Lower lobe of right lung (tissue), 2 donors: ENCODE measurements around the gene PATJ. TPM values are rescaled to one million over a fixed set of nuclear protein-coding genes. Genes with fewer than 3 reads are reported as not detected.
"Not testable (repeated sequence)": the region's sequence is repeated elsewhere in the genome, so short reads cannot be mapped to it uniquely, and the experiment has no call there.

Experiments used
- ATAC-seq, 2 donors: fragments of 200-7000 bp; cut with Tn5 transposase; one replicate each; pipeline ENCODE4 v1.9.1; 2020 to 2022; ENCODE audit warnings: mild to moderate bottlenecking in 2 of 2, moderate library complexity in 2 of 2
- DNase-seq: peaks from one replicate; pipeline ENCODE4 v3.0.0-alpha.2; 2020
- H3K27ac ChIP-seq: fragments of 200-600 bp; one replicate; pipeline ENCODE4 v1.8.0; 2022
- H3K27me3 ChIP-seq: fragments of 200-600 bp; one replicate; pipeline ENCODE4 v1.8.0; 2022; ENCODE audit warnings: low read depth
- H3K36me3 ChIP-seq: fragments of 200-600 bp; one replicate; pipeline ENCODE4 v1.8.0; 2022; ENCODE audit warnings: mild to moderate bottlenecking
- H3K4me1 ChIP-seq: fragments of 200-600 bp; one replicate; pipeline ENCODE4 v1.8.0; 2022
- H3K4me3 ChIP-seq: fragments of 200-600 bp; one replicate; pipeline ENCODE4 v1.8.0; 2022; ENCODE audit warnings: mild to moderate bottlenecking
- H3K9me3 ChIP-seq: fragments of 200-600 bp; one replicate; pipeline ENCODE4 v1.8.0; 2022
- CTCF ChIP-seq: fragments of 200-600 bp; IDR thresholded peaks from one replicate; pipeline ENCODE4 v1.8.0; 2022; ENCODE audit warnings: antibody characterized with exemption, mild to moderate bottlenecking
- intact Hi-C: fragments of 100-400 bp; cut with DNase I; formaldehyde crosslinking; loops from one replicate; pipeline ENCODE4 v1.11.0; 2022
- total RNA-seq: library from RNA; stranded (reverse); fragmentation: NEBNext Ultra II Directional; extraction: Animal tissue kit (Norgen Biotek cat#: 25700); gene quantifications from one replicate; pipeline ENCODE4 v1.2.1, GENCODE V29; 2021
- donor health status: DM: no; HTN: yes; CAD: no; lungs with severe emphysema.

PATJ gene
- total RNA-seq, 1 donor from 2014 or later, result 63.9 TPM

GRCh38 chr1:62177621-62178020, 435.3 kb downstream of the PATJ start:
- ATAC-seq, result no peak
- Histone ChIP-seq H3K36me3 (no peaks in the 10 kb centered on the region), H3K4me3 (no peak overlapping the region), H3K9me3 (no peaks in the 10 kb centered on the region), H3K27ac (no peak overlapping the region), H3K27me3 (no peaks in the 10 kb centered on the region), H3K4me1 (no peaks in the 10 kb centered on the region)
- DNase-seq, result no peak
- intact Hi-C loops, result no loop called here
- TF ChIP-seq CTCF, result no peak

GRCh38 chr1:62178372-62178771, 436.1 kb downstream of the PATJ start:
- no peaks in the 10 kb centered on the region for H3K4me1 ChIP-seq
- H3K9me3 ChIP-seq, result no peaks in the 10 kb centered on the region
- H3K36me3 ChIP-seq, result no peaks in the 10 kb centered on the region
- DNase-seq (no peak), ATAC-seq (no peak)
- no peak overlapping the region for H3K27ac ChIP-seq
- intact Hi-C loops, result no loop called here
- no peak for TF ChIP-seq CTCF
- no peaks in the 10 kb centered on the region for H3K27me3 ChIP-seq
- no peak overlapping the region for H3K4me3 ChIP-seq

DNA sequence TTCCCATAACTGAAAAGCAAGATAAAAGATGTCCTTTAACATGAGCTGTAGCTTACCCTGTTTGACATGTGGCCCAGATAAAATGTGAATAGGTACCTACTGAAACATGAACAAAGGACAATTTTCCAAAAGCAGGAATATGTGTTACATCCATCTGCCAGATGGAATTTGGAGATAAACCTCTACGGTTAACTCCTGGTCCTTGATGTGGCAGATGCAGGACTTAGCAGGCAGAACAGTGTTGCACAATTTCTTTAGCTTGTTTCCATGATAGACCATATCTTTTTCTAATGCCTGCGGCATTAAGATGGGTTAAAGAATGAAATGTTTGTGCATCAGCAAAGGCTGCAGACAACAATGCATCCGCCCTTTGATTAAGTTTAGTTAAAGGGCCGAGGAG, 437.8 kb downstream of the PATJ start:
- intact Hi-C loops, DNase-seq, H3K36me3 ChIP-seq, H3K27me3 ChIP-seq, H3K4me1 ChIP-seq, H3K4me3 ChIP-seq, H3K27ac ChIP-seq, H3K9me3 ChIP-seq, ATAC-seq: not testable (repeated sequence)

DNA sequence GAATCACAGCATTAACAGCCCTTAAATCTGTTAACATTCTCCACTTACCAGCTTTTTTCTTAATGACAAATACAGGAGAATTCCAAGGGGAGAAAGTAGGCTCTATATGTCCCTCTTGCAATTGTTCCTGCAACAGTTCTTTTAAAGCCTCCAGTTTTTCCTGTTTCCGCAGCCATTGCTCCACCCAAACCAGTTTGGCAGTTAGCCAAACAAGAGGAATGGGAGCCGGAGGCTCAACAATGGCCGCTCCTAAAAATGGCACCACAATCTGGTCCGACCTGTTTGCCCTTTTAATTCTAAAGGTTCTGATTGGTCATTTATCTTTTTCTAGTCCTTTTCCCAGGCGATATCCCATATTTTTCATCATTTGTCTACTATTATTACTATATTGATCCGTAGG, 438.4 kb downstream of the PATJ start:
- ATAC-seq, result no peak

GRCh38 chr1:62181532-62181931, 439.3 kb downstream of the PATJ start:
- Histone ChIP-seq H3K4me3 (no peak overlapping the region), H3K27ac (no peak overlapping the region), H3K4me1 (no peaks in the 10 kb centered on the region), H3K27me3 (no peaks in the 10 kb centered on the region), H3K9me3 (no peaks in the 10 kb centered on the region), H3K36me3 (no peaks in the 10 kb centered on the region)
- intact Hi-C loops, result no loop called here
- DNase-seq, result no peak
- no peak for ATAC-seq
- TF ChIP-seq CTCF, result no peak

More for the DNA sequence above, 438.4 kb downstream of the PATJ start:
- Histone ChIP-seq H3K27ac (no peak overlapping the region), H3K27me3 (no peaks in the 10 kb centered on the region), H3K36me3 (no peaks in the 10 kb centered on the region), H3K4me3 (no peak overlapping the region), H3K9me3 (no peaks in the 10 kb centered on the region), H3K4me1 (no peaks in the 10 kb centered on the region)
- no peak for DNase-seq
- no peak for TF ChIP-seq CTCF
- intact Hi-C loops, result no loop called here

- H3K27ac ChIP-seq, H3K4me3 ChIP-seq, H3K36me3 ChIP-seq, intact Hi-C loops, ATAC-seq, DNase-seq, H3K9me3 ChIP-seq, H3K27me3 ChIP-seq, H3K4me1 ChIP-seq: not testable (repeated sequence)
These were observed 439.9 kb downstream of the PATJ start for GRCh38 chr1:62182157-62182556.

DNA sequence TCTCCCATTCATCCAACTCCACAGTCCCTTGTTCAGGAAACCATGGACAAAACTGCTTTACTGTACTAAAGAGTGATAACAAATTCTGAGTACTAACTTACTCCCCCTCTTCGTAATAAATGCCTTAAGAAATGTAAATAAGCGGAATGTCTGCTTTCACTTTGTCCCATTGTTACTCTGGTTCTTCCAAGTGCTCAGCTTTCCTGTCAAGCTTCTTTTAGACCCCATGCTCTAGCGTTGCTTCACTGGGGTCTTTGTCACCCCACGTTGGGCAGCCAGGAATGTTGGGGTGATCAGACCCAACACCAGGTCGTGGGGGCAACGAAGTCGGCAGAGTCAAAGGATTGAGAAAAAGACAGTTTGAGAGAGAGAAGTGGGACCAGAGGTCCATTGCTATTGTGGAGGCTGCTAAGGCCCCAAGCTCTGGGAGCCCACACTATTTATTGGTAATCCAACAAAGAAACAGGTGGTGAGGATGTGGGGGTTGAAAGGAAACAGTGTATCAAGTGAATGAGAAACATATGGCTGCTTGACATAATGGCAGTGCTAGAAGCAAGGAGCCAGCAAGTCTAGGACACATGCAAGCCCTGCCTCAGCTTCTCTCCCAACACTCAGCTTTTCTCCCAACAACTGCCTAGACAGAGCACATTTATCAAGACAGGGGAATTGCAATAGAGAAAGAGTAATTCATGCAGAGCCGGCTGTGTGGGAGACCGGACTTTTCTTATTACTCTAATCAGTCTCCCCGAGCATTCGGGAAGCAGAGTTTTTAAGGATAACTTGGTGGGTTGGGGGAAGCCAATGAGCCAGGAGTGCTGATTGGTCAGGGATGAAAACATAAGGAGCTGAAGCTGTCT, 441.1 kb downstream of the PATJ start:
- H3K4me3 ChIP-seq, H3K27ac ChIP-seq, ATAC-seq, H3K36me3 ChIP-seq, intact Hi-C loops, H3K9me3 ChIP-seq, H3K27me3 ChIP-seq, H3K4me1 ChIP-seq, DNase-seq: not testable (repeated sequence)
